HG03460 (cell line): ENCODE measurements around the gene OXLD1.

ENCODE experiments used
- ATAC-seq: cut with Tn5 transposase; IDR thresholded peaks from one replicate; pipeline ENCODE4 v1.9.1; 2021; ENCODE audit not compliant: unreplicated experiment

Gene OXLD1

DNA sequence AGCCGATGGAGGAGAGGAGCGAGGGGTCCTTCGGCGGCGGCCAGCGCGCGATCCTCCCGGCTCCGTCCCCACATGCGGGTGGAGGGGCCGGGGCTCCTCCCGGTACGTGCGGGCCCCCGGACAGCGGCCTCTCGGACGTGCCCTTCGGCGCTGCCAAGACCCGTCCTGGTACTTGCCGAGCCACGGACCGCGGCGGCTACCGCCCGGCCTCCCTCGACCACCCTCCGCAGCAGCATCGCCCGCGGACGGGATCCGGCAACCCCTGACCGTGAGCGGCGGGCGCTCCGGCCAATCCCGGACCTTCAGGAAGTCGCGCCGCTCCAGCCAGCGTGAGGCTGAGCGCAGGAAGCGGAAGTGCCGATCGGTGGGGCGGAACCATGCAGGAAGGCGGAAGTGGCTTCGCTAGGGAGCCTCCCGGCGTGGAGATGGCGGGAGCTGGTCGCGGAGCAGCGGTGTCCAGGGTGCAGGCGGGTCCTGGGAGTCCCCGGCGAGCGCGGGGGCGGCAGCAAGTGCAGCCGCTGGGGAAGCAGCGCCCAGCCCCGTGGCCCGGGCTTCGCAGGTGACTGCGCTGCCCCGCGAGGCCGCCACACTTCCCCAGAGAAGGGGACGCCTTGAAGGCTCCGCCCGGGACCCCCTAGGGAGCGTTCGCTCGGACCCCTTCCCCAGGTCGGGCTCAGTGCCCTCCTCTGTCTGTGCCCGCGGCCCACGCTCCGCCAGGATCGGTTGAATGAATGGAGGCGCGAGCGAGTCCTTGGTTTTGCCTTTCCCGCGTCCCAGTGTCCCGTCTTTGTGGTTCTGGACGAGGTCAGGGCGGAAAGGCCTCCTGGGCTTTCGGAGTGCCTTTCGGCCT is at the start of gene OXLD1, which contains the start of gene CCDC137:
Gene OXLD1, minus strand, starts transcription at position 264 of the 850 bp plus-strand sequence. Its CDS starts 28 bp downstream, at position 236.
Gene CCDC137, plus strand, starts transcription at position 396 of the 850 bp plus-strand sequence. Its CDS starts 30 bp downstream, at position 426.
- peak; percentile 86 for ATAC-seq

DNA sequence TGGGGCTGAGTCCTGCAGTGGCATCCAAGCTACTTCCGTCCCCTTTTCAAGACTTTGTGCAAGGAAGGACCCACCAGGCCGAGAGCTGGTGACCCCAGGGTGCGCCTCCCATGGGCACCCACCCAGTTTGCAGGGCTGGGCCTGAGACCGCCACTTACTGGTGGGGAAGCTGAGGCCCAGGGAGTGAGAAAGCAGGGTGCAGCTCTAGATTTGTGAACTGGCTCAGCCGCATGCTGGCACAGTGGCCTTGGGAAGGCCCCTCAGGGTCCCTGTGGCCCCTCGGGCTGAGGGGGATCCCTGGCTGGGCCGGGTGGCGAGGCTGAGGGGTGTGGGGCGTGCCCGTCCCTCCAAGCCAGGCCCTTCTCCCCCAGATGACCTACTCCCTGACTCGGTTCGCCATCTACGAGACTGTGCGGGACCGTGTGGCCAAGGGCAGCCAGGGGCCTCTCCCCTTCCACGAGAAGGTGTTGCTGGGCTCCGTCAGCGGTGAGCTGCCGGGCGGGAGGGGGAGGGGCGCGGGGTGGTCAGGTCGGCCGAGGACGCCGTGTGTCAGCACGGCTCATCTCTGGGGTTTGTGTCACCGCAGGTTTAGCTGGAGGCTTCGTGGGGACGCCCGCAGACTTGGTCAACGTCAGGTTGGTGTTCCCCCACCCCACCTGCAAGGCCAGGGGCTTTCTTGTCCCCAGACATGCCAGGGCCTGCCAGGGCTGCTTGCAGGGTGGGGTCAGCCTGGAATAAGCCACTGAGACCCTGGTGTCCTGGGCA is 48.9 kb upstream of the OXLD1 start:
- no peak for ATAC-seq

DNA sequence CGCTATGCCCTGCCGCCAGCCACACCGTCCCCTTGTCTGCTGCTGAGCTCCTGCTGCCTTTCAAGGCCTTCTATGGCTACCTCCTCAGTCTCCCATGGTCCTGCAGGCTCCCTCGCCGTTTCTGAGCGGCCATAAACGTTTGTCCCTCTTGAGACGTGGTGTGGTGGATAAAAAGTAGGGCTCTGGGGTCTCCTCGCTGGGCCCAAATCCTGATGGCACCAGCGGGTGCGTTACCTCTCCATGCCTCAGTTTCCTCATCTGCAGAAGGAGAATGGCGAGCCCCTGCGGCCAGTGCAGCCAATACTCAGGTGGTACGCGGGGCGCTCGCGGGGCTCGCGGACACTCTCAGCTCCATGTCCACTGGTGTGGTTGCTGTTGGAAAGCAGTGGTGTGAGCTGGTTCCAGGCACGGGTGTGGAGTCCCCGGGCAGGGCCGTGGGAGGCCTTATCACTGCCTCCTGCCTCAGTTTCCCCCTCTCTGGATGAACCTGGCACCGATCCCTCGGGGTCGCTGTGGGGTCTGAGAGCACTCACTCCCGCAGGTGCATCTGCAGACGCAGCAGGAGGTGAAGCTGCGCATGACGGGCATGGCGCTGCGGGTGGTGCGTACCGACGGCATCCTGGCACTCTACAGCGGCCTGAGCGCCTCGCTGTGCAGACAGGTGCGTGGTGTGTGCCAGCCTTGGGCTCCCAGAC is 48.2 kb upstream of the OXLD1 start:
- no peak for ATAC-seq

DNA sequence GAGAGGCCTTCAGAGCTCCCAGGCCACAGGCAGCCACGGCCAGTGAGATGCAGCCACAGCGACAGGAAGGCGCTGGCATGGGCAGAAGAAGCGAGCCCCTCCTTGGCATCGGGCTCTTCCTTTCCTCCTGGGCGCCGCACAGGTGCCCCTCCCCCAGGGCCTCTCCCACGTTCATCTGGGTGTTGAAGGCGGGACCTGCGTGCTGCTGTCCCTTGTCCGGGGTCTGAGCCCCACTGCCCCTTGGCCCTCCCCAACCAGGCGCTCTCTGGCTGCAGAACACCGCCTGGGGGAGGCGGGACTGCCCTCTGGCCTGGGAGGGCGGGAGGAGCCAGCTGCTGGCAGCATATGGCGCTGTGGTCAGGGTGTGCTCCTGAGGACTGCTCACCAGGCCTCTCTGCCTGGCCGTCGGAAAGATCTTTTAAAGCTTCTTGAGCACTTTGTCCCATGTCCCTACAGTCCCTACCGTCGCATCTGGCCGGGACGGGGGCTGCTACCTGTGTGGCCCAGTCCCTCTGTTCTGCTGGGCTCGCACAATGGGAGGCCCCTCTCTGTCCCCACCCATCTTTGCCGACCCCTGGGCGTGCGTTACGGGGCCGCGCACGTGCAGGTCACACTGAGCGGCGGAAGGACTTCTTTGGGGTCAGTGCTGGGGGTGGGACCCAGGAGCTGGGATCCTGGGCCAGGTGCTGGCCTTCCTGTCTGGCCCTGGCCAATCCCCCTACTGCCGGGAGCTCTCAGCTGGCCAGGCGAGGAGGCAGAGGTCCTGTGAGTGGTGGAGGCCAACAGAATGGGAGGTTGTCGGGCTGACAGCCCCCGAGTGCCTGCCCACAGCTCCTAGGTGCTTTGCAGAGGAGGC is 47.4 kb upstream of the OXLD1 start:
- no peak for ATAC-seq

- no peak for ATAC-seq
Observed at GRCh38 chr17:81713004-81713555, 46.7 kb upstream of the OXLD1 start.

DNA sequence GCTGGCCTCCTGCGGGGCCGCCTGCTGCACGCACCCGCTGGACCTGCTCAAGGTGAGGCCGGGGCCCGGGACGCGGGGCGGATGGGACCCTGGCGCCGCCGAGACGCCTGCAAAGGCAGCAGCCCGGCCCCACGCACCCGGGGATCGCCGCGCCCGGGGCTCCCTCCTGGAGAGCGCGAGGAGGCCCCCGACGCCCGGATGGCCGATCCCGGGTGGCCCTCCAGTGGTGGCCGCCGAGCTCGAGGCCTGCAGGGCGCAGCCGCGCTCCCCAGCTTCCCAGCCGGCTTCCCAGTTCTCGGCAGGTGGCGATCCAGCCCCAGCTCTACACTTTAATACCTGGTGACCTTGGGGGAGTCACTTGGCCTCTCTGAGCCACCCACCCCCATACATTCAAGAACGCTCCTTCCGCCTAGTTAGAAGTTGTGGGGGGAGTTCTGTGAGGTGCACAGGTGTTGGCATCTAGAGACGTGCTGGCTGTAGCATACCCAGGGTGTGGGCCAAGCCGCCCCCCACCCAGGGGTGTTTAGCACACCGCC is 46.1 kb upstream of the OXLD1 start:
- ATAC-seq = no peak

- peak; percentile 51 for ATAC-seq
Observed at GRCh38 chr17:81711814-81712467, 45.5 kb upstream of the OXLD1 start, which contains the start of gene SLC25A10. TSS of gene SLC25A10 (plus strand) at chr17:81712284. CDS start at chr17:81712427, 143 bp downstream.

DNA sequence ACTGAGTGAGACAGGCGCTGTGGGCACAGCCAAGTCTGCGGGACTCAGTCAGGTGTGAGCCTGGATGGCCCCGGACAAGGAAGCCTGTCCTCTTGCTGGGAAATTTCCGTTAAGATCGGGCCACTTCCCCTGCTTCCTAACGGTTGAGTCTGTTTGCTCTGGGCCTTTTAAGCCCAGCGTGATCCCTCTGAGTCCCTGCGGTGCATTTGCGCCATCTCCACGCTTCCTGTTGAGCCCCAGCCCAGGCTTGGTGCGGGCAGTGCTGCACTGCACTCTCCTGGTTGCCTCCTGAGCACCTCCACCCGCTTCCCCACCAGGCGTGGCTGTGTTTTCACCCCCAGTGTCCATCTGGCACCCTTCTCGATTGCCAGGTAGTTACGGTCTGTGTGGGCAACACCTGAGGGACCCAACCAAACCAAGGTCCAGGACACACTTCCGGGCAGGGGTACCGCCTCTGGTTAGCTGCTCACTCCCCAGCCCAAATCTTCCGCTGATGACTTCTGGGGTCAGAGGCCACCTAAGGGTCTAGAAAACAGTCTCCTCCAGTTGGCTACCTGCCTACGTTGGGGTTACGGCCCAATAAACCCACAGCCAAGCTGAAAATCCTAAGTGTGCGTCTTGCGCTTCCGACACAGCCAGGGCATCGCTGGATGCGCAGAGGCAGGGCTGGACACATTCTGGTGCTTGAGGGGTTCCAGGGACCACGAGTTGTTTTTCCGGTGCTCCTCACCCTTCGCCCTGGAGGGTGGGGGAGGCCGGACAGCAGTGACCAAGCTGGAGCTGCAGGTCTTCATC is 44.3 kb upstream of the OXLD1 start:
- ATAC-seq = no peak

GRCh38 chr17:81708739-81709185 is 42.4 kb upstream of the OXLD1 start:
- no peak for ATAC-seq

DNA sequence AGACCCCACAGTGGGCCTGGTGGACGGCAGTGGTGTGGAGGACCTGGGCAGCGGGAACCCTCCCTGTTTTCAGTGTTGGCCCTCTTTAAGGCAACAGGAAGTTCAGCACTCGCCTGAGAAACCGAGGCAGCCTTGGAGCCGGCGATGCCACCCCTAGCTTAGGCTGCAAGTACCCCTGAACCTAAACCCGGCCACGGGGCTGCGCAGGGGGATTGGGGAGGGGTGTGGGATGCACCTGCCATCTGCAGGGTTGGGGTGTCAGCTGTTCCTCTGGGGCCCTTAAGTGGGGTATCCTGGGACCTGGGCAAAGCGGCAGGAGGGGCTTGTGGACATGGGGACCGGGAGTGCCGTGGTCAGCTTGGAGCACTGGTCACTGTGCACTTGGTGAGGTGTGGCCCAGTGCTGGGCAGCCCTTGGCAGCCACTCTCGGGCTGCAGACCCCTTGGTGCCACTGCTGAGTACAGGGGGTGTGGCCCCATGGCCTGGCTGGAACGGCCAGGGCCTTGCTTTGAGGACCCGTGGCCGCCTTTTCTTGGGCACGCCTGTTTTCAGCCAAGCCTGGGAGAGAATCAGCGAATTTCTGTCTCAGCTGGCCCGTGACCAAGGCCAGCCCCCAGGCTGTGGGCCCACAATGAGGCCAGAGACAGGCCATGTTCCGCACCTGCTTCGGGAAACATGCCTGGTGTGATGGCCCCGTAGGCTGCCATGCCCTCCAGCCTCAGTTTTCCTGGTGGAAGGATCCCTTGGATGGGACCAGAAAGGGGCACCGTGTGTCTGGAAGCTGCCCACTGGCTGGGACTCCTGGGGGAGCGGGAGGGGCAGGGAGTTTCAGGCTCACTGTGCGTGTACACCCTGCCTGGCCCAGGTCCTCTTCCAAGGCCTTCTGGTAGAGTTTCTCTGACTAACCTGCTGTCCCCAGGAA is 41.6 kb upstream of the OXLD1 start:
- no peak for ATAC-seq

DNA sequence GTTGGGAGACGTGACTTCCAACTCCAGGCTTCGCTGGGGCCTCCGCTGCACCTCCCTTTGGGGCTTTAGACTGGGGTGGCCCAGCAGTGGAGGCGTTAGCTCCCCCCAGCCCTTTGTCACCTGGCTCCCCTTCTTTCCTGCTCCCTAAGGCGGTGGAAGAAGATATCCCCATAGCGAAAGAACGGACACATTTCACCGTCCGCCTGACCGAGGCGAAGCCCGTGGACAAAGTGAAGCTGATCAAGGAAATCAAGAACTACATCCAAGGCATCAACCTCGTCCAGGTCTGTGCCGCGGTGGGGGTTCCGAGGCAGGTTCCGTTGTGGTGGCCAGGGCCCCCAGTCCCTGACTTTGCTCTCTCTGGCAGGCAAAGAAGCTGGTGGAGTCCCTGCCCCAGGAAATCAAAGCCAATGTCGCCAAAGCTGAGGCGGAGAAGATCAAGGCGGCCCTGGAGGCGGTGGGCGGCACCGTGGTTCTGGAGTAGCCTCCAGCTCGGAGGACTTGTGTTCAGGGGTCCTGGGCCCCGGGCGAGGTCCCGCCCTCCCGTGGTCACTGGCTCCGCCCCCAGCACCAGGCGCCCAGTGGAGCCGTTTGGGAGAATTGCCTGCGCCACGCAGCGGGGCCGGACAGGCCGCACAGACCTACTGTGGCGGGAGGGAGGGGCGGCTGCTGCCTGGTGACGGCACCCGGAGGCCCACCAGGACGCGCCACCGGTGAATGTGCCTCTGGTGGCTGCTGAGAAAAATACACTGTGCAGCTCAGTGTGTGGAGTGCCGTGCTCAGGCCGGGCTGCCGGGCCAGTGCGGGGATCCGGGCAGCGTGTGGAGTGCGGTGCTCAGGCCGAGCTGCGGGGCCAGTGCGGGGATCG is 40.6 kb upstream of the OXLD1 start:
- no peak for ATAC-seq

GRCh38 chr17:81706232-81706611 is 39.8 kb upstream of the OXLD1 start:
- no peak for ATAC-seq

- ATAC-seq = no peak
Observed at GRCh38 chr17:81705518-81706231, 39.3 kb upstream of the OXLD1 start.

DNA sequence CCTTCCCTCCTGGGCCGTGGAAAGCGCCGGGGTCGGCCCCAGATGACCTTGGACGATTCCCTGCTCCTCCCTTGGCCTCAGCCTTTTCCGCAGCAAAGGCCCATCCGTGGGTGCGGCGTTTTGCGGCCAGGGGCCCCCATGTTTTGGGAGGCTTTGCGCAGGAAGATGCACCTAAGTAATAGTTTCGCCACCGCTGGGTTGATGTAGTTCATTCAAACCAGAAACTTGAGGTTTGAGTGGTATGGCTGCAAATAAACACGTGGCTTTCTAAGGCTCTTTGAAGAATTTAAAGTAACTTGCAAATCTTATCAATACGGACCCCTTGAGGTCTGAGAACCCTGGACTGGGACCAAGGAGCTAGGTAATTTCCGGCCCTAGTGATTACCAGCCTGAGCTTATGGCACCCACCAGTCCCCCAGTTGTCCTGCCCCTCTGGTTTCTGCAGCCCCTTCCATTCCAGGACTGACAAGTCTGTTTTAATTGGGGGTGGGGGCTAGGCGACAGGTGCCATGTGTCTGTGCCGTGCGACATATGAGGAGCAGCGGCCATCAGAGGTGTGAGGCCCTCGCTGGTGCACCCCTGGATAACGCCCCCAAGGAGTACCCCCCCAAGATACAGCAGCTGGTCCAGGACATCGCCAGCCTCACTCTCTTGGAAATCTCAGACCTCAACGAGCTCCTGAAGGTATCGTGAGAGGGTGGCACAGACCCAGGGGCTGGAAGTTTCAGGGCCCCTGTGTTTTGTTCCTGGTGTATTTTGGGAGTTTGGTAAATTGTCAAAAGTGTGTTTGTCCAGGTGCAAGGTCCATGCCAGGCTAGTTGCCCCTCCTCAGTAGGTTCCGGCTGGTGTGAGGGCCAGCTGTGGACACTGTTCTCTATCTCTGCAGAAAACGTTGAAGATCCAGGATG is 37.6 kb upstream of the OXLD1 start:
- no peak for ATAC-seq
